ENCODE measurements around the gene ORM1. TPM values are rescaled to one million over a fixed set of nuclear protein-coding genes. Genes with fewer than 3 reads are reported as not detected.
"Not testable (repeated sequence)": the region's sequence is repeated elsewhere in the genome, so short reads cannot be mapped to it uniquely, and the experiment has no call there.

ORM1 gene
- total RNA-seq, 2 experiments from 2014 or later, result not detected

GRCh38 chr9:114328937-114329624 lies 6.2 kb downstream of the ORM1 start:
- H3K36me3 ChIP-seq (ENCODE audit: insufficient read depth, low read length); H3K27ac ChIP-seq (ENCODE audit: low read depth, low read length, poor library complexity, severe bottlenecking); H3K4me2 ChIP-seq (ENCODE audit: low read length); H3K9me2 ChIP-seq (ENCODE audit: insufficient read depth, low read length); POLR2A ChIA-PET; H3K9me3 ChIP-seq (ENCODE audit: low read length); BruUV-seq (replicated peaks); H3K4me1 ChIP-seq (ENCODE audit: insufficient read depth, low read length, poor library complexity, severe bottlenecking); intact Hi-C loops (cut with micrococcal nuclease; ENCODE audit: unreplicated experiment); DNase-seq (ENCODE audit: low spot score); H3K4me3 ChIP-seq (ENCODE audit: low read depth, low read length, poor library complexity, severe bottlenecking); H3K79me2 ChIP-seq (ENCODE audit: insufficient read depth, low read depth, low read length); H4K20me1 ChIP-seq (ENCODE audit: insufficient read depth, low read length); H2AFZ ChIP-seq (ENCODE audit: low read length); CTCF ChIA-PET (ENCODE audit: unreplicated experiment): not testable (repeated sequence)

- BruUV-seq (replicated peaks); H3K36me3 ChIP-seq (ENCODE audit: insufficient read depth, low read length); H2AFZ ChIP-seq (ENCODE audit: low read length); H3K4me2 ChIP-seq (ENCODE audit: low read length); intact Hi-C loops (cut with micrococcal nuclease; ENCODE audit: unreplicated experiment); POLR2A ChIA-PET; H3K79me2 ChIP-seq (ENCODE audit: insufficient read depth, low read depth, low read length); H3K9me3 ChIP-seq (ENCODE audit: low read length); H3K4me3 ChIP-seq (ENCODE audit: low read depth, low read length, poor library complexity, severe bottlenecking); DNase-seq (ENCODE audit: low spot score); H3K4me1 ChIP-seq (ENCODE audit: insufficient read depth, low read length, poor library complexity, severe bottlenecking); H3K9me2 ChIP-seq (ENCODE audit: insufficient read depth, low read length); H3K27ac ChIP-seq (ENCODE audit: low read depth, low read length, poor library complexity, severe bottlenecking); CTCF ChIA-PET (ENCODE audit: unreplicated experiment); H4K20me1 ChIP-seq (ENCODE audit: insufficient read depth, low read length): not testable (repeated sequence)
Observed at GRCh38 chr9:114329625-114330022, 6.7 kb downstream of the ORM1 start, which contains the start of gene ORM2. Gene ORM2, plus strand, starts transcription at chr9:114329869. Its CDS starts 36 bp downstream, at chr9:114329905.

- no peak for DNase-seq (ENCODE audit: low spot score)
- no TSS peak for BruUV-seq (replicated peaks)
- H3K36me3 ChIP-seq (ENCODE audit: insufficient read depth, low read length), result peaks cover 15% of the 10 kb centered on the region
- TF ChIP-seq EZH2phosphoT487 (IDR thresholded peaks at IDR 0.05; ENCODE audit: borderline replicate concordance, low read depth, low read length) (no peak), CTCF (conservative IDR thresholded peaks at IDR 0.05; ENCODE audit: low read length) (no peak)
- no peak overlapping the region for H3K27ac ChIP-seq (ENCODE audit: low read depth, low read length, poor library complexity, severe bottlenecking)
- H3K4me1 ChIP-seq (ENCODE audit: insufficient read depth, low read length, poor library complexity, severe bottlenecking), result no peaks in the 10 kb centered on the region
- ChIA-PET POLR2A (no interaction called here), CTCF (ENCODE audit: unreplicated experiment) (no interaction called here)
- intact Hi-C loops (cut with micrococcal nuclease; ENCODE audit: unreplicated experiment), result no loop called here
- no peaks in the 10 kb centered on the region for H3K9me2 ChIP-seq (ENCODE audit: insufficient read depth, low read length)
- no peak overlapping the region for H3K4me2 ChIP-seq (ENCODE audit: low read length)
- H2AFZ ChIP-seq (ENCODE audit: low read length), result no peak overlapping the region
- H3K4me3 ChIP-seq (ENCODE audit: low read depth, low read length, poor library complexity, severe bottlenecking), result no peak overlapping the region
- H4K20me1 ChIP-seq (ENCODE audit: insufficient read depth, low read length), result no peaks in the 10 kb centered on the region
- no peaks in the 10 kb centered on the region for H3K79me2 ChIP-seq (ENCODE audit: insufficient read depth, low read depth, low read length)
- H3K9me3 ChIP-seq (ENCODE audit: low read length), result no peaks in the 10 kb centered on the region
Observed at GRCh38 chr9:114330636-114331035, 7.7 kb downstream of the ORM1 start.

- peaks cover 24% of the 10 kb centered on the region for H3K36me3 ChIP-seq (ENCODE audit: insufficient read depth, low read length)
- H2AFZ ChIP-seq (ENCODE audit: low read length); H3K27ac ChIP-seq (ENCODE audit: low read depth, low read length, poor library complexity, severe bottlenecking); H3K79me2 ChIP-seq (ENCODE audit: insufficient read depth, low read depth, low read length); intact Hi-C loops (cut with micrococcal nuclease; ENCODE audit: unreplicated experiment); H3K4me2 ChIP-seq (ENCODE audit: low read length); H4K20me1 ChIP-seq (ENCODE audit: insufficient read depth, low read length); POLR2A ChIA-PET; BruUV-seq (replicated peaks); H3K9me3 ChIP-seq (ENCODE audit: low read length); H3K4me1 ChIP-seq (ENCODE audit: insufficient read depth, low read length, poor library complexity, severe bottlenecking); H3K9me2 ChIP-seq (ENCODE audit: insufficient read depth, low read length); H3K4me3 ChIP-seq (ENCODE audit: low read depth, low read length, poor library complexity, severe bottlenecking); DNase-seq (ENCODE audit: low spot score); CTCF ChIA-PET (ENCODE audit: unreplicated experiment): not testable (repeated sequence)
Observed at GRCh38 chr9:114331229-114332195, 8.6 kb downstream of the ORM1 start.

- H3K4me2 ChIP-seq (ENCODE audit: low read length); H3K9me3 ChIP-seq (ENCODE audit: low read length); H3K4me3 ChIP-seq (ENCODE audit: low read depth, low read length, poor library complexity, severe bottlenecking); H3K4me1 ChIP-seq (ENCODE audit: insufficient read depth, low read length, poor library complexity, severe bottlenecking); H4K20me1 ChIP-seq (ENCODE audit: insufficient read depth, low read length); H3K27ac ChIP-seq (ENCODE audit: low read depth, low read length, poor library complexity, severe bottlenecking); CTCF ChIA-PET (ENCODE audit: unreplicated experiment); BruUV-seq (replicated peaks); H2AFZ ChIP-seq (ENCODE audit: low read length); intact Hi-C loops (cut with micrococcal nuclease; ENCODE audit: unreplicated experiment); H3K9me2 ChIP-seq (ENCODE audit: insufficient read depth, low read length); POLR2A ChIA-PET; H3K79me2 ChIP-seq (ENCODE audit: insufficient read depth, low read depth, low read length): not testable (repeated sequence)
- peak; percentile 17 for DNase-seq (ENCODE audit: low spot score)
- H3K36me3 ChIP-seq (ENCODE audit: insufficient read depth, low read length), result peaks cover 34% of the 10 kb centered on the region
Observed at GRCh38 chr9:114332474-114333040, 9.7 kb downstream of the ORM1 start.
